Activated CD4-positive, alpha-beta T cell treated with anti-CD3 and anti-CD28 coated beads, Interleukin-2, amount 10 ng/mL, durations not matched to agents 24 days and 14 days (primary cell): ENCODE data around the gene CYP11A1. TPM values are rescaled to one million over a fixed set of nuclear protein-coding genes. Genes with fewer than 3 reads are reported as not detected.
A peak's percentile ranks its signal among the peaks of the same experiment; 100 is the strongest.

ENCODE experiments used
- DNase-seq: peaks from one replicate; pipeline ENCODE4 v3.0.0; 2022
- H3K27ac Mint-ChIP-seq: one replicate; pipeline ENCODE4 v1.8.0; 2022; ENCODE audit warnings: mild to moderate bottlenecking, mixed read lengths
- H3K27me3 Mint-ChIP-seq: one replicate; pipeline ENCODE4 v1.8.0; 2022; ENCODE audit warnings: mixed read lengths
- H3K36me3 Mint-ChIP-seq: one replicate; pipeline ENCODE4 v1.8.0; 2022; ENCODE audit warnings: low read depth, mild to moderate bottlenecking, mixed read lengths
- H3K4me1 Mint-ChIP-seq: one replicate; pipeline ENCODE4 v1.8.0; 2021; ENCODE audit warnings: mixed read lengths
- H3K4me3 Mint-ChIP-seq: one replicate; pipeline ENCODE4 v1.8.0; 2022; ENCODE audit warnings: mild to moderate bottlenecking, moderate library complexity, mixed read lengths
- H3K9me3 Mint-ChIP-seq: one replicate; pipeline ENCODE4 v1.8.0; 2021; ENCODE audit warnings: mixed read lengths
- intact Hi-C: fragments of 100-400 bp; cut with micrococcal nuclease; formaldehyde crosslinking; loops from one replicate; pipeline ENCODE4 v1.15.1; 2023
- total RNA-seq: library from RNA; stranded (reverse); gene quantifications from 2 replicates; pipeline ENCODE4 v1.2.3, GENCODE V29; 2022

The CYP11A1 gene
- total RNA-seq, 1 donor from 2014 or later = not detected

DNA sequence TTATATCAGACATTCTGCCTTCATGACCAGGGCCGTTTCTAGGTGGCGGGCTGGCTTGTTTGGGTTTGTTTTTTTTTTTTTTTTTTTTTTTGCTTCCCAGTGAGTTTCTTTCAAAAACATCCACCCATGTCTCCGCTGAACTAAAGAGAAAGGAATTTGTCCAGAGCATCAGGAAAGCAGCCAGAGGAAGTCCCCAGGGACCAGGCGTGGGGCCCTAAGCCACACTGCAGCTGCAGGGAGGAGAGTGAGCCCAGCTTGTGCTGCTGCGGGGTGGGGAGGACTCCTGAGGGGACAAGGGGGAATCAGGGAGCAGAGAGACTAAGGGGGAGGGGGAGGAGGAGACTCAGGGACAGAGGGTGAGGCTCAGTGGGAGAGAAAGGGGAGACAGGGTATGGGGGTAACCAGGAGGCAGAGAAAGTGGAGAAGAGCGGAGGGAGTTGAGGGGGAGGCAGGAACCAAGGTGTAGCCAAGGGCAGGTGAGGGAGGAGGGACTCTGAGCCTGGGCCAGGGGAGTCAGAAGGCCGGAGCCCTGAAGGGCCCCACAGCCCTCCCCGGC lies 49.5 kb downstream of the CYP11A1 start:
- peaks cover 14% of the 10 kb centered on the region for H3K4me1 Mint-ChIP-seq
- no peak overlapping the region for H3K27ac Mint-ChIP-seq
- H3K4me3 Mint-ChIP-seq = no peak overlapping the region
- peaks cover 2% of the 10 kb centered on the region for H3K27me3 Mint-ChIP-seq
- DNase-seq = no peak
- no peaks in the 10 kb centered on the region for H3K36me3 Mint-ChIP-seq
- H3K9me3 Mint-ChIP-seq = no peaks in the 10 kb centered on the region
- intact Hi-C loops = no loop called here

DNA sequence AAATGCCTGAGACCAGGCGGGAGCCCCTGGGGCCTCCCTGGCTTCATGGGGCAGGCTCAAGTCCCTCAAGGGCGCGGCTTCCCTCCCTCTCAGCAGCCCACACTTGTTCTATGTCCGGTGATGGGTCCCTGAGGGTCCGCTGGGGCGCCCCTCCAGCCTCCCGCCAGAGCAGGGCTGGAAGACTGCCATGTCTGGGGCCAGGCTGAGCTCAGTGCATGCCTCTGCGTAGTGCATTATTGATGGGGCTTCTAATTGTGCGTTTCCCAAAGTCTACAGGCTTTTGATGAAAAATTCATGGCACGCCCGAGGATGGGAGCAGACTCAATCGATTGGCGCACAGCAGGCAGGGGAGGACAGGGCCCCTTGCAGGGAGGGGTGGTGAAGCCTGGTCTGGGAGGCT lies 51.3 kb downstream of the CYP11A1 start:
- H3K4me1 Mint-ChIP-seq = peaks cover 14% of the 10 kb centered on the region
- H3K9me3 Mint-ChIP-seq = no peaks in the 10 kb centered on the region
- intact Hi-C loops = no loop called here
- no peak overlapping the region for H3K4me3 Mint-ChIP-seq
- no peak for DNase-seq
- no peaks in the 10 kb centered on the region for H3K27me3 Mint-ChIP-seq
- H3K36me3 Mint-ChIP-seq = no peaks in the 10 kb centered on the region
- H3K27ac Mint-ChIP-seq = no peak overlapping the region

DNA sequence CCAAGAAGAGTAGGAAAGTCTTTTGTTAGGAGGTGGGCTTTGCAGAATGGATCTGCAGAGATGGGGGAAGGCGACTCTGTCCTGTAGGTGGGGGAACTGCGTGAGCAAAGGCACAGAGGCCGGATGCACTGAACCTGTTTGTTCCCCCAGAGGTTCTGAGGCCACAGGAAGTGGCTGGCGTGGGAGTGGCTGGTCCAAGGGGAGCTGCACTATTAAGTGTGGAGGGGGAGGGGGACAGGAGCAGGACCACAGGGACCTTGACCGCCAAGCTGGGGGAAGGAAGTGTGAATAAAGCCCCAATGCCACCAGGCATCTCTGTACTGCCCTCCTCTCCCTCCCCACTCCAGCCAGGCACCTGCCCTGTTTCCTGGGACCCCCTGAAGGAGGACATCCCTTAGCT lies 51.8 kb downstream of the CYP11A1 start:
- Mint-ChIP-seq H3K27ac (peak overlapping the region; percentile 42), H3K4me1 (peaks cover 14% of the 10 kb centered on the region), H3K27me3 (no peaks in the 10 kb centered on the region), H3K4me3 (peak overlapping the region; percentile 10), H3K9me3 (no peaks in the 10 kb centered on the region), H3K36me3 (no peaks in the 10 kb centered on the region)
- intact Hi-C loops = no loop called here
- DNase-seq = peak; percentile 73

DNA sequence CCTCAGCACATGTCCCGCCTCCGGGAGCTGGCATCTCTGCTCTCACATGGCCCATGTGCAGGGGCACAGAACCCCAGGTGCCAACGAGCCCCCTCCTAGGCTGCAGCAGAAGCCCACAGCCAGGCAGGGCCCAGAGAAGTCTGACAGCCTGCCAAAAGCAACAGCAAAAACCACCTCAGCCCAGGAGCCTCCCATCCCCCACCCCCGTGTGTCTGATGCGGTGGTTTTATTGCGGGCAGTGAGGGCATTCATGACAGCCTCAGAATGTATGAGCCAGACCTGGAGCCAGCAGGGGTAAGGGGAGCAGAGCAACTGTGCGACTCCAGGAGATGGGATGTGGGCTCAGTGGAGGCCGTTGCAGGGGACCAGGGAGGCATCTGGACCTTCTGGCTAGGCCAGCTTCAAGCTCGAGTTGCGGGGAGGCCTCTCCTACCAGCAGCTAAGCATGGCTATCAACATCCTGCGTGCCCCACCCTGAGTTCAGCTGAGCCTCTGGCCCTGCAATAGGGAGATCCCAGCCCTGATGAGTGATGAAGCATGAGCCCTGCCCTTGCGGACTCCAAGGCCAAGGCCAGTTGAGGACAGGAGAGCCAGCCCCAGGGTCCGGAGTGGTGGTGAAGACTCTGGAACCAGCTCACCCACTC lies 52.5 kb downstream of the CYP11A1 start:
- Mint-ChIP-seq H3K9me3 (no peaks in the 10 kb centered on the region), H3K4me3 (peak overlapping the region; percentile 49), H3K27me3 (no peaks in the 10 kb centered on the region), H3K27ac (peak overlapping the region; percentile 70), H3K4me1 (peaks cover 14% of the 10 kb centered on the region), H3K36me3 (no peaks in the 10 kb centered on the region)
- intact Hi-C loops = no loop called here
- peak; percentile 67 for DNase-seq

DNA sequence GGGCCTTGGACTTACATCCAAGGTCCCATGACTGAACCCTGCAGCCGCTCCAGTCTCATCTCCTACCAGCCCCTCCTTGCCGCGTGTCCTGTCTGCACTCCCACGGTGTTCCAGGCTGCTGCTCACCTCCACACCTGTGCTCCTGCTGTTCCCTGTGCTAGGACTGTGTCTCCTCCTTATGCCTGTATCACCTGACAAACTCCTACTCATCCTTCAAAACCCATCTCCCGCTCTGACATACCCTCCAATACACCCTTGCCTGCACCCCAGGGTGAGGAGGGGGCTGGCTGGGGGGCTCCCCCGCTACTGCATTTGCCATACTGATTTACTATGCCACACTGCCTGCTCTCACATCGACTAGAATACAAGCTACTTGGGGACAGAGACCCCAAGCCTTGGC lies 53.6 kb downstream of the CYP11A1 start:
- H3K4me3 Mint-ChIP-seq = no peak overlapping the region
- H3K27ac Mint-ChIP-seq = no peak overlapping the region
- no peaks in the 10 kb centered on the region for H3K9me3 Mint-ChIP-seq
- DNase-seq = no peak
- H3K4me1 Mint-ChIP-seq = peaks cover 14% of the 10 kb centered on the region
- intact Hi-C loops = no loop called here
- no peaks in the 10 kb centered on the region for H3K27me3 Mint-ChIP-seq
- H3K36me3 Mint-ChIP-seq = no peaks in the 10 kb centered on the region

DNA sequence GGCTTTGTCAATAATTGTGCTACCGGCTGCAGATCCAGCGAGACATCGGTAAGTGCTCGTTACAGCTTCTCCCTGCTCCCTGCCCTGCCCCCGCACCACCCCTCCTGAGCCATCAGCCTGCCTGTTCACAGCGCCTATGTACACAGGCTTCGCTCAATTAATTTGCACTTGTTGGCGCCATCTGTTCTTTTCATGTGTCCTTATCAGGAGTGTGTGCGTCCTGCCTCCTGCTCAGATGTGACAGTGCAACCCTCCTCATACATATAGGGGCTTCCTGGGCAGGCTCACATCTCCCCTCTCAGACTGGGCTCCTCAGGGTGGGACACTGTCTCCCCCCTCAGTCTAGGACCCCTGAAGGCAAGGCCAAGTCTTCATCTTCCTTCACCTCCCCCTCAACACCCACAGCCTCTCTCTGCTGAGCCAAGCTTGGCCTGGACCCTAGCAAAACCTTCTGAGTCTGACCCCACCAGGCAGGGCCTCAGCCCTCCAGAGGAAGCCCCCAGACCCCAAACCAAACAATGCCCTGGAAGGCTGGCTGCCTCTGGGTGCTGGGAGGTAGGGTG lies 54.9 kb downstream of the CYP11A1 start:
- H3K4me1 Mint-ChIP-seq = peaks cover 14% of the 10 kb centered on the region
- H3K4me3 Mint-ChIP-seq = no peak overlapping the region
- no peaks in the 10 kb centered on the region for H3K27me3 Mint-ChIP-seq
- intact Hi-C loops = no loop called here
- no peak for DNase-seq
- no peak overlapping the region for H3K27ac Mint-ChIP-seq
- H3K9me3 Mint-ChIP-seq = no peaks in the 10 kb centered on the region
- no peaks in the 10 kb centered on the region for H3K36me3 Mint-ChIP-seq

DNA sequence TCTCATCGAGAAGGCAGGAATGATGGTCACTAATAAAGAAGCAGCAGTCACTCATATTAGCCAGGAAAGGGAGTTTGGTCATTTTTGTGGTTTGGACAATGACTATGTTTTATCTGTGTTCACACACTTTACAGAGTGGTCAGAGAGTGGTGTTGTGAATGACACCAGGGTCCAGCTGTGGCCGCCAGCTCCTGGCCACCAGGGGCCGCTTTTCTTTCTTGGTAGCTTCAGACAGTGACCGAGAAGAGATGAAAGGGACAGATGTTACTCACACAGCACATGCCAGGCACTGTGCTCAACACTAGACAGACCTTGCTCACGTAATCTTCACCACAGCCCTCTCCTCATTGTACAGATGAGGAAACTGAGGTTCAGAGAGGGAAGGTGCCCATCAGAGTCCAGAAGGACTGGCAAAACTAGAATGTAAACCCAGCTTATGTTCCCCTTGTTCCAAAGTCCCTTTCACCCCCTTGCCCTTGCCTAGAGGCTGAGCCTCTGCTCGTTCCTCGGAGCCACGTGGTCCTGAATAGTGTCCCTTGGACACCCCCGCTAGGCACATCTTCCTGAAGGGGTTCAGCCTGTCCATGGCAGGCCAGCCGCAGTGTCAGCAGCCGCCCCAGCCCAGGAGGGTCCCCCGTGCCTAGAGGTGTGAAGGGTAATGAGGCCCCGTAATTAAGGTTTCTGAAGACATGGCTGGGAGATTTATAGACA lies 55.6 kb downstream of the CYP11A1 start:
- Mint-ChIP-seq H3K36me3 (no peaks in the 10 kb centered on the region), H3K4me1 (peaks cover 9% of the 10 kb centered on the region), H3K27me3 (no peaks in the 10 kb centered on the region), H3K9me3 (no peaks in the 10 kb centered on the region), H3K27ac (no peak overlapping the region), H3K4me3 (no peak overlapping the region)
- DNase-seq = no peak
- intact Hi-C loops = no loop called here

DNA sequence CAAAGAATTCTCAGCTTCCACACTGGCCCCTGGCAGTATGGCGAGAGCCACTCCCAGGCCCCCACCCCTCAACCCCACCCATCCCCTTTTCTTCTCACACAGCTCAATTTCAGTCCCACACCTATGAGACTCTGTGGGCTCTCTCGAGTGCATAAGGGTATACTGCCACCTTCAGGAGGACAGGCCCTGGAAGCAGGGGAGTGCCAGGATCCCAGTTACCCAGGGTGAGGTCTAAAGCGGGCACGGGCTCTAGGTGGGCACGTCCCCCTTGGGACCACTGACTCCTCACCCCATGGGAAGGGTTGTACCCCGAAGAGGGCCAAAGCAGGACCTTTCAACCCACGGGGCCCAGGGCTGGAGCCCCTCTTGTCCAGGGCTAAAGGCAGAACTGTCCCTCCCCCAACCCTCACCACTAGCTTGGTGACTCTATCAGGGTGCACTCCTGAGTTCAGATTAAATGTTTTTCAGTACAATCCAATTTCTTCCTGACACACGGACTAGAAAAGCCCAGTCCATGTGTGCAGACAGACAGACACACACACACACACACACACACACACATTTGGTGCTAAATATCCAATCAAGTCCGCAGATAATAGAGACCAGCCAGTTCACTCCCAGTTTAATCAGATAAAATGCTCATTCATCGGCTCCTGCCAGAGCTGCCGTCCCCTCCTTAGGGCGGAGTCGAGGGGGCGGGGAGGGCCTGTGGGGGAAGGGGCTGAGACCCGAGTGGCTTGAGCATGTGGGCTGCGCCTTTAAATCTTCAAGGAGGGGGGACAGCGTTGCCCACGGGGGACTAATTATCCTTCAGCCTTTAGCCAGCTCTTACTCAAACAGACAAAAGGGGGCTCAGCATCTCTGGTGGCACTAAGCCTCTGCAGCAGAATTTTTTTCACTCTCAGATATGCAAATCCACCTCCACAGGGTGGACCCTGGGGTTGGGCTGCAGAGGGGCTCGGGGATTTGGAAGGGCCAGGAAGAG lies 59.3 kb downstream of the CYP11A1 start:
- intact Hi-C loops = no loop called here

DNA sequence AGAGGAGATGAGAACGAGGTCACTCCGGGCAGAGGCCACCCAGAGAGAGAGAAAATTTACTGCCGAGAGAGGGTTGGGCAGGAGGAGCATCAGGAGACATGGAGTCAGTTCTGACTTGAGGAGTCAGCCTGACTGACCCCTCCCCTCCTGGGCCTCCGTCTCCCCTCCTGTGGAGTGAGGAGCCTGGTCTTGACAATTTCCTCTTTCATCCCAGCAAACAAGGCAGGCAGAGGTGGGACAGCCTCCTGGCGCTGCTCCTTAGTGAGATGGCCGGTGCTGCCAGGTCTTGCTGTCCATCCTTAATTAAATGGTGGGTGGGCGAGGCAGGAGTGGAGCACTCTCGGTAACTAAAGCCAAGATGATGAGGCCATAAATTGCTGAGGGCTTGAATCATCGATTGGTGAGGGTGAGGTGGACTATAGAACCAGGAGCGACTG lies 60.6 kb downstream of the CYP11A1 start:
- Mint-ChIP-seq H3K4me3 (no peak overlapping the region), H3K27ac (no peak overlapping the region), H3K4me1 (no peaks in the 10 kb centered on the region), H3K36me3 (no peaks in the 10 kb centered on the region), H3K27me3 (peaks cover 13% of the 10 kb centered on the region), H3K9me3 (no peaks in the 10 kb centered on the region)
- intact Hi-C loops = no loop called here
- DNase-seq = no peak

More for the DNA sequence above, 59.3 kb downstream of the CYP11A1 start:
- Mint-ChIP-seq H3K9me3 (no peaks in the 10 kb centered on the region), H3K36me3 (no peaks in the 10 kb centered on the region), H3K4me3 (no peak overlapping the region), H3K4me1 (no peaks in the 10 kb centered on the region), H3K27me3 (peaks cover 4% of the 10 kb centered on the region), H3K27ac (no peak overlapping the region)
- DNase-seq = peak; percentile 77

DNA sequence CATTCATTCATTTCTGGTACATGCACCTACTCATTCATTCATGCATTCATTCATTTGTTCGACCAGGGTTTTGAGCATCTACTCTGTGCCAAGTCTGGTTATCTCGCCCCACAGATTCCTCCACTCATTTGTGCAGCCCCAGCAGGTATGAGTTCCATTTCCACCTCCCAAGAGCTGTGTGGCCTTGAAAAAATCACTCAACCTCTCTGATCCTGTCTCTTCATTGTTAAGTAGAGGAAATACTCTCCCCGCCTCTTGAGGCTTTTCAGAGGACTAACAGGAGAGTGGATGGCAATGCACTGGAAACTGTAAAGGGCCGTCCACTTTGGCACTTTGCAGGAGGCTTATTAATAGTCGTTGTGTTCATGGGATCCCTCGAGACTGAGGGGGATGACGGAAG lies 61.8 kb downstream of the CYP11A1 start:
- Mint-ChIP-seq H3K4me1 (no peaks in the 10 kb centered on the region), H3K27me3 (peaks cover 24% of the 10 kb centered on the region), H3K36me3 (no peaks in the 10 kb centered on the region), H3K27ac (no peak overlapping the region), H3K9me3 (no peaks in the 10 kb centered on the region), H3K4me3 (no peak overlapping the region)
- no peak for DNase-seq
- intact Hi-C loops = no loop called here

DNA sequence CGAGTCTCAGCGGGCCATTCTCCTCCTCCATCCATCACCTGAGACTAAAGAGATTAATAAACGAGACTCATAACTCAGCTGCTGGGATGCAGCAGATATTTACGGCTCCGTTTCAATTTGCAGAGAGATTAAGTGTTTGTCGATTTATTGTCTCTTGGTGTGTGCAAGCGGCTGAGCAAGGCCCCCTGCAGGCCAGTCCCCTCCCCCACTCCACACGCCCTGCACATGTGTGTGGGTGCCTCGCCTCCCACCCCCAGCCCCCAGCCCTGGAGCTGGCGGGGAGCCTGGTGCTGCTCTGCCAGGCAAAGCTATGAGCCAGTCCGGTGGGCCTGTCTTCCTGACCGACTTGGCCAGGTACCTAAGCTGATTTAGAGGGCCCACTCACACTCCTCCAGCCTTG lies 63.0 kb downstream of the CYP11A1 start:
- intact Hi-C loops = loop anchor here (5.0 kb wide), 1 partner anchor 332 kb away; no protein-coding TSS in a partner anchor
- peaks cover 34% of the 10 kb centered on the region for H3K27me3 Mint-ChIP-seq

DNA sequence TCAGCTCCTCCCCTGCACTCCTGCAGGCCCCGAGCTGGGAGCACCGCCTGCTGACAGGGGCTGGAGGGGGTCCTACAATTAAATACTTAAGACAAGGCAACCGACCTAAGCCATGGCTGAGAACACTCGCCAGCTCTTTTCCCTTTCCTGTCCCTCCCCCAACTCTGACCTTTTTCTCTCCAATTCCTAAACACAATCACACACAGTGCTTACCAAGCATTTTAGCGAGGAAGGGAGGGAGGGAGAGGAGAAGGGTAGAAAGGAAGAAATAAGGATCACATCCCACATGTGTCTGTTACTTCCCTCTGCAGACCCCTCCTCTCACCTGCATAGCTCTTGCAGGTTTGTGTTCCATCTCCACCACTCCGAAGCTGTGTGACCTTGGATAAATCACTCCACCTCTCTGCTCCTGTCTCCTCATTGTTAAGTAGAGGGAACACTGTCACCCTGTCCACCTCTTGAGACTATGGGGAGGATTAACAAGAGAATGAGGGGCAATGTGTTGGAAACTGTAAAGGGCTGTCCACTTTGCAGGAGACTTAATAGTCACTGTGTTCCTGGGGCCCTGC lies 63.6 kb downstream of the CYP11A1 start:
- H3K27me3 Mint-ChIP-seq = peaks cover 34% of the 10 kb centered on the region
- H3K9me3 Mint-ChIP-seq = no peaks in the 10 kb centered on the region
- intact Hi-C loops = loop anchor here (5.0 kb wide), 1 partner anchor 332 kb away; no protein-coding TSS in a partner anchor
- no peak for DNase-seq
- H3K27ac Mint-ChIP-seq = no peak overlapping the region
- no peak overlapping the region for H3K4me3 Mint-ChIP-seq
- H3K36me3 Mint-ChIP-seq = no peaks in the 10 kb centered on the region
- H3K4me1 Mint-ChIP-seq = no peaks in the 10 kb centered on the region

More for the DNA sequence above, 63.0 kb downstream of the CYP11A1 start:
- Mint-ChIP-seq H3K9me3 (no peaks in the 10 kb centered on the region), H3K36me3 (no peaks in the 10 kb centered on the region), H3K27ac (no peak overlapping the region), H3K4me1 (no peaks in the 10 kb centered on the region), H3K4me3 (no peak overlapping the region)
- no peak for DNase-seq

DNA sequence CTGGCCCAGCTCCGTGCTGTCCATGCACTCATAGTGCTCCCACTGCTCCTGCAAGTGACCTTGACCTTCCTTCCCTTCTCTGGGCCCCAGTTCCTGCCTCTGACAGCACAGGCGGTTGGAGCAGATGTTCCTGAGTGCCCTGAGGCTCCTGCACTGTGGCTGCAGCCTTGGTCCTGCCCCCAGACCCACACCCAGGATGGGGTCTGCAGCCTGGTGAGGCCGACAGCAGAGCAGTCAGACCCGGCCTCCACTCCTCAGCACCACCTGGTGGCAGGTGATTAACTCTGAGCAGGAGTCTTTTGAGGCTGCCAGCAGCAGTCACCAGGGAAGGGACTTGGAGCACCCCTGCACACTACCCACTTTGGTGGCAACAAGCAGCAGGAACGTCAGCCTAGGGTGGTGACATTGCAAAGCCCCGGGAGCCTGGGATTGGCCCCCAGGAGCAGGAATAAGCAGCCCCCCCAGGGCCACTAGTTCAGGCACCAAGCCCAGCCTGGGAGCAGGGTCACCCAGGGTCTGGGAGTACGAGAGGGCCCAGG lies 64.6 kb downstream of the CYP11A1 start:
- H3K27me3 Mint-ChIP-seq = peaks cover 37% of the 10 kb centered on the region
- H3K36me3 Mint-ChIP-seq = no peaks in the 10 kb centered on the region
- no peak overlapping the region for H3K4me3 Mint-ChIP-seq
- peak; percentile 78 for DNase-seq
- no peaks in the 10 kb centered on the region for H3K9me3 Mint-ChIP-seq
- no peak overlapping the region for H3K27ac Mint-ChIP-seq
- intact Hi-C loops = loop anchor here (1.0 to 5.0 kb wide), 2 partner anchors 175 to 331 kb away; no protein-coding TSS in a partner anchor
- H3K4me1 Mint-ChIP-seq = no peaks in the 10 kb centered on the region
